OCI-LY3 (cell line): ENCODE measurements around the gene SSTR4.

ENCODE experiments used
- H2AFZ ChIP-seq: fragments of 200-600, 300-600 bp; shearing (Covaris generic); 2 replicates; pipeline ENCODE4 v1.6.0; 2014; ENCODE audit warnings: antibody characterized with exemption, low read depth, low read length
- H3K27ac ChIP-seq: fragments of 200-600, 300-600 bp; sonication (generic); 2 replicates; pipeline ENCODE4 v1.5.1; 2014; ENCODE audit warnings: mild to moderate bottlenecking, low read length, moderate library complexity, mixed read lengths
- H3K27me3 ChIP-seq: fragments of 200-600, 300-600 bp; sonication (generic); 2 replicates; pipeline ENCODE4 v1.6.1; 2014; ENCODE audit warnings: low read depth, low read length, mixed read lengths
- H3K36me3 ChIP-seq: fragments of 200-600, 300-600 bp; sonication (generic); replicated peaks from 2 replicates; pipeline ENCODE3; 2014; ENCODE audit warnings: low read depth, low read length, mixed read lengths
- H3K4me1 ChIP-seq: fragments of 300-600, 200-600 bp; sonication (generic); 2 replicates; pipeline ENCODE4 v1.6.1; 2014; ENCODE audit warnings: low read length, mixed read lengths
- H3K4me2 ChIP-seq: fragments of 200-600, 300-600 bp; sonication (generic); 2 replicates; pipeline ENCODE4 v1.6.1; 2014; ENCODE audit warnings: low read length, mixed read lengths
- H3K4me3 ChIP-seq: fragments of 300-600, 200-600 bp; sonication (generic); 2 replicates; pipeline ENCODE4 v1.5.1; 2014; ENCODE audit warnings: antibody characterized with exemption, mild to moderate bottlenecking, low read length, moderate library complexity
- H3K79me2 ChIP-seq: fragments of 300-600, 200-600 bp; shearing (Covaris generic); 2 replicates; pipeline ENCODE4 v1.6.1; 2014; ENCODE audit warnings: mild to moderate bottlenecking, low read length, mixed read lengths
- H3K9ac ChIP-seq: fragments of 300-600, 200-600 bp; shearing (Covaris generic); 2 replicates; pipeline ENCODE4 v1.6.0; 2014; ENCODE audit warnings: mild to moderate bottlenecking, low read length, moderate library complexity
- H3K9me3 ChIP-seq: fragments of 200-600, 300-600 bp; shearing (Covaris generic); 2 replicates; pipeline ENCODE4 v1.6.1; 2014; ENCODE audit warnings: low read length, mixed read lengths; ENCODE audit not compliant: insufficient read depth
- H4K20me1 ChIP-seq: fragments of 200-600, 300-600 bp; sonication (generic); 2 replicates; pipeline ENCODE4 v1.6.1; 2016; ENCODE audit warnings: low read length, mixed read lengths; ENCODE audit not compliant: insufficient read depth
- EZH2phosphoT487 ChIP-seq: fragments of 200-600 bp; shearing (Covaris generic); IDR thresholded peaks from 2 replicates; pipeline ENCODE4 v1.6.1; 2018; ENCODE audit warnings: antibody characterized with exemption, mixed run types, low read depth
- TF ChIP-seq, protein P1 (sequence below): fragments of 200-600, 300-600 bp; sonication (generic); IDR thresholded peaks from 2 replicates; pipeline ENCODE4 v1.5.1; 2014; ENCODE audit warnings: antibody characterized with exemption, low read length, low read depth

The SSTR4 gene

GRCh38 chr20:23082846-23083552, 47.9 kb downstream of the SSTR4 start:
- Histone ChIP-seq H3K9ac (no peak overlapping the region), H3K9me3 (no peaks in the 10 kb centered on the region), H4K20me1 (no peaks in the 10 kb centered on the region), H2AFZ (no peak overlapping the region), H3K27ac (no peak overlapping the region), H3K27me3 (peaks cover 26% of the 10 kb centered on the region), H3K4me2 (no peak overlapping the region), H3K79me2 (no peaks in the 10 kb centered on the region), H3K4me1 (peaks cover 29% of the 10 kb centered on the region), H3K36me3 (no peaks in the 10 kb centered on the region), H3K4me3 (no peak overlapping the region)
- no peak for TF ChIP-seq EZH2phosphoT487
- TF ChIP-seq, protein P1, sequence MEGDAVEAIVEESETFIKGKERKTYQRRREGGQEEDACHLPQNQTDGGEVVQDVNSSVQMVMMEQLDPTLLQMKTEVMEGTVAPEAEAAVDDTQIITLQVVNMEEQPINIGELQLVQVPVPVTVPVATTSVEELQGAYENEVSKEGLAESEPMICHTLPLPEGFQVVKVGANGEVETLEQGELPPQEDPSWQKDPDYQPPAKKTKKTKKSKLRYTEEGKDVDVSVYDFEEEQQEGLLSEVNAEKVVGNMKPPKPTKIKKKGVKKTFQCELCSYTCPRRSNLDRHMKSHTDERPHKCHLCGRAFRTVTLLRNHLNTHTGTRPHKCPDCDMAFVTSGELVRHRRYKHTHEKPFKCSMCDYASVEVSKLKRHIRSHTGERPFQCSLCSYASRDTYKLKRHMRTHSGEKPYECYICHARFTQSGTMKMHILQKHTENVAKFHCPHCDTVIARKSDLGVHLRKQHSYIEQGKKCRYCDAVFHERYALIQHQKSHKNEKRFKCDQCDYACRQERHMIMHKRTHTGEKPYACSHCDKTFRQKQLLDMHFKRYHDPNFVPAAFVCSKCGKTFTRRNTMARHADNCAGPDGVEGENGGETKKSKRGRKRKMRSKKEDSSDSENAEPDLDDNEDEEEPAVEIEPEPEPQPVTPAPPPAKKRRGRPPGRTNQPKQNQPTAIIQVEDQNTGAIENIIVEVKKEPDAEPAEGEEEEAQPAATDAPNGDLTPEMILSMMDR, result no peak

DNA sequence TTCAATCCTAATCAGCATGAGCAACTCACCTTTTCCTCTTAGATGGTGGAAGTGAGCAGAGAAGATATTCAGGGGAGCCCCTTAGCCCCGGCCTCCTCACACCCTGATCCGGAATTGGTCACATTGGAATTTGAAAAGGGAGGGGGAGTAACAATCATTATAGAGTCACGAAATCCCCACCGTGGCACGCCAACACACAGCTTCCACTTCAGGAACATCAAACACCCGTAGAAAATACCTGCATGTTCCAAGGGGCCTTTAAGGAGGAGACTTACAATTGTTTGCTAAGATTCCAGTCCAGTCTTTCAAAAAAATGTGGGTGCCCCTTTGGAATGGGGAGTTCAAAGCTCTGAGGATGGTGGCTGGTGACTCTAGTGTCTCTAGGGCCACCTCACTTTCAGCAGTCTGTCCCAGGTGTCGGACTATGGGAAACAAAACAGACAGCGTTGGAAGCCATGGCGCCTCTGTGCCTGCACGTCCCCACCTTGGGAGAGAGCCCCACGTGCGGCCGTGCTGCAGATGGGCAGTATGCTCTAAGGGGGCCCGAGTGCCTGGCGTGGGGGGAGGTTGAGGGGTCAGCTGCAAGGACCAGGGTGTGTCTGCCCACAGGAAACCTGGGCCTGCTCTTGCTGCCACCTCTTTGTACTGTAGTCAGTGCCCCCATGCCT, 48.6 kb downstream of the SSTR4 start:
- Histone ChIP-seq H3K27me3 (peaks cover 20% of the 10 kb centered on the region), H3K9me3 (no peaks in the 10 kb centered on the region), H3K36me3 (no peaks in the 10 kb centered on the region), H4K20me1 (no peaks in the 10 kb centered on the region), H2AFZ (no peak overlapping the region), H3K4me3 (no peak overlapping the region), H3K9ac (no peak overlapping the region), H3K4me1 (peaks cover 35% of the 10 kb centered on the region), H3K27ac (no peak overlapping the region), H3K4me2 (no peak overlapping the region), H3K79me2 (no peaks in the 10 kb centered on the region)
- no peak for TF ChIP-seq EZH2phosphoT487
- TF ChIP-seq, protein P1, result no peak

DNA sequence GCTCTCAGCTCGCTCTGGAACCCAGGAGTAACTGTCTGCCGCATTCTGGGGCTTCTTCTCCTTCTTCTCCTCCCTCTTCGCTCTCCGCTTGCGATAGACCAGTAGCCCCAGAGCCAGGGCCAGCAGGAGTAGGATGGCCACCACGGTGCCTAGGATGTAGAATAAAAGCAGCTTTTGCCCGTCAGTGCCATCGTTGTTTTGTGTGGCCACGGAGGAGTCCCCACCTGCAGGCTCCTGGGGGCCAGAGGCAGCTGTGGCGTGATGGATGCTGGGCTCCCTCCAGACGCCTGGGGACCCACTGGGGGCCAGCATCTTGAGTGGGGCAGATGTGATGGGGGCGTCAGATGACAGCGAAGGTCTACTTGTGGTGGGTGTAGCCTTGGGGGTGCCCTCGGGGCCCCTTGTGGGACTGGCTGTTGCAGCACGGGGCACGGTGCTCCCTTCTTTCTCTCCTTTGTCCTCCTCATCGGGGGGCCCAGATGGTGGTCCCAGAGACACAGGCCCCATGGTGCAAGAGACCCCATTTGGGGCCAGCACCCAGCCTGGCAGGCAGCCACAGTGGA, 49.3 kb downstream of the SSTR4 start:
- Histone ChIP-seq H4K20me1 (no peaks in the 10 kb centered on the region), H3K4me3 (no peak overlapping the region), H3K27ac (no peak overlapping the region), H3K27me3 (peaks cover 14% of the 10 kb centered on the region), H3K4me2 (no peak overlapping the region), H3K36me3 (no peaks in the 10 kb centered on the region), H3K4me1 (peaks cover 35% of the 10 kb centered on the region), H3K9me3 (no peaks in the 10 kb centered on the region), H3K79me2 (no peaks in the 10 kb centered on the region), H2AFZ (no peak overlapping the region), H3K9ac (no peak overlapping the region)
- TF ChIP-seq, protein P1, result no peak
- TF ChIP-seq EZH2phosphoT487, result no peak

DNA sequence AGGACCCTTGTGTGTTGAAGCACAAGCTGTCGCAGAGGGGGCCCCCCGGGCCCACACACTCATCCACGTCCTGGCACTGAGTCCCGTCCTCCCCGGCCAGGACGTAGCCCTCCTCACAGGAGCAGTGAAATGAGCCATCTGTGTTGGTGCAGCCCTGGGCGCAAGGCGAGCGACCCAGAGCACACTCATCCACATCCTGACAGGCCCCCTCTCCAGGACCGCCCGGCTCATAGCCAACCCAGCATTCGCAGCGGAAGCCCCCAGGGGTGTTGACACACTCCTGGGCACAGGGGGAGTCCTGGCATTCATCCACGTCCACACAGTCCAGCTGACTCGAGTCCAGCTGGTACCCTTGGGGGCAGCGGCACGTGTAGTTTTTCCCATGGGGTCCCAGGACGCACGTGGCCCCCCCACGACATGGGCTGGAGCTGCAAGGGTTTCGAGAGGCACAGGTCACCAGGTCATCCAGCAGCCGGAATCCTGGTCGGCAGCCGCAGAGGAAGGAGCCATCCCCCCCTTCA, 49.8 kb downstream of the SSTR4 start:
- H3K9ac ChIP-seq, result no peak overlapping the region
- no peak overlapping the region for H2AFZ ChIP-seq
- no peaks in the 10 kb centered on the region for H3K36me3 ChIP-seq
- H3K4me1 ChIP-seq, result peaks cover 35% of the 10 kb centered on the region
- H3K27me3 ChIP-seq, result peaks cover 8% of the 10 kb centered on the region
- H3K27ac ChIP-seq, result no peak overlapping the region
- no peak overlapping the region for H3K4me2 ChIP-seq
- TF ChIP-seq, protein P1, result no peak
- no peak for TF ChIP-seq EZH2phosphoT487
- H4K20me1 ChIP-seq, result no peaks in the 10 kb centered on the region
- H3K9me3 ChIP-seq, result no peaks in the 10 kb centered on the region
- no peak overlapping the region for H3K4me3 ChIP-seq
- H3K79me2 ChIP-seq, result no peaks in the 10 kb centered on the region
